GM18499 (cell line): ENCODE results near the gene KCNJ16.

ENCODE experiments used
- ATAC-seq: cut with Tn5 transposase; IDR thresholded peaks from one replicate; pipeline ENCODE4 v1.9.1; 2021; ENCODE audit warnings: moderate number of reproducible peaks; ENCODE audit not compliant: insufficient read depth, unreplicated experiment

KCNJ16 gene

DNA sequence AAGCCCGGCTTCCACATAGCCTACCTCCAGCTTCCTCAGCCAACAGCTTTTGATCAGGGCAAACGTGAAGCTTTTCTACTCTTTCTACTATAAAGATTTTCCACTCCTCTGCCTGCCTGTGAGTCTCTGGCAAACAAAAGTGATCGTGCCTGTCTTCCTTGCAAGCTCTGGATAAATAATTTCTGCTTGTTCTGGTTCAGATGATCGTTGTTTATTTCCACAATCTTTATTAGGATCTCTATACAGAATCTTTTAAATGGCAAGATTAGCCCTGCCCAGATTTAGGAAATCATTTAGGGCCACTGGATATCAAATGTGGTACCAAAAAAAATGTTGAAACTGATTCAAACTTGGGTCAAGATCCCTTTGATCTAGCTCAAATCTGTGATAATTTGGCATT, 20.4 kb downstream of the KCNJ16 start:
- no peak for ATAC-seq

DNA sequence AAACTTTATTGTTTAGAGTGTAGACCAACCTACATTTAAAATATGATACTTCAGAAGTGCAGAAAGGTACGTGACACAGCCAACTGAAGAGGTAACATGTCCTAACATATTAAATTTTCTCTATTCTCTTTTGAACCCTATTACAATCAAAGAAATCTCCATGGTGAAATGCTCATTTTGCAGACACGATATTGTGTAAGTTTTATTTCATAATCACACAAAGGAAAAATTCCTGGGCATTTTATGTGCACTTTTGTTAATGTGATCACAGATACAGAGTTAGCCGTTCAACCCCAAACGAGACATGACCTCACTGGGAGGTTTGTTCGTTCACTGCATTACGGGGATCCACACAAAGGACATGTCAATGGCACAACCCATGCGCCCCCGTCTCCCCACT, 21.8 kb downstream of the KCNJ16 start:
- no peak for ATAC-seq

- no peak for ATAC-seq
Observed at GRCh38 chr17:70098030-70098429, 23.0 kb downstream of the KCNJ16 start.

GRCh38 chr17:70099294-70099693, 24.3 kb downstream of the KCNJ16 start:
- no peak for ATAC-seq

GRCh38 chr17:70099884-70100283, 24.9 kb downstream of the KCNJ16 start:
- no peak for ATAC-seq

- no peak for ATAC-seq
Observed at GRCh38 chr17:70100983-70101382, 26.0 kb downstream of the KCNJ16 start.

GRCh38 chr17:70102531-70102930, 27.5 kb downstream of the KCNJ16 start:
- no peak for ATAC-seq

DNA sequence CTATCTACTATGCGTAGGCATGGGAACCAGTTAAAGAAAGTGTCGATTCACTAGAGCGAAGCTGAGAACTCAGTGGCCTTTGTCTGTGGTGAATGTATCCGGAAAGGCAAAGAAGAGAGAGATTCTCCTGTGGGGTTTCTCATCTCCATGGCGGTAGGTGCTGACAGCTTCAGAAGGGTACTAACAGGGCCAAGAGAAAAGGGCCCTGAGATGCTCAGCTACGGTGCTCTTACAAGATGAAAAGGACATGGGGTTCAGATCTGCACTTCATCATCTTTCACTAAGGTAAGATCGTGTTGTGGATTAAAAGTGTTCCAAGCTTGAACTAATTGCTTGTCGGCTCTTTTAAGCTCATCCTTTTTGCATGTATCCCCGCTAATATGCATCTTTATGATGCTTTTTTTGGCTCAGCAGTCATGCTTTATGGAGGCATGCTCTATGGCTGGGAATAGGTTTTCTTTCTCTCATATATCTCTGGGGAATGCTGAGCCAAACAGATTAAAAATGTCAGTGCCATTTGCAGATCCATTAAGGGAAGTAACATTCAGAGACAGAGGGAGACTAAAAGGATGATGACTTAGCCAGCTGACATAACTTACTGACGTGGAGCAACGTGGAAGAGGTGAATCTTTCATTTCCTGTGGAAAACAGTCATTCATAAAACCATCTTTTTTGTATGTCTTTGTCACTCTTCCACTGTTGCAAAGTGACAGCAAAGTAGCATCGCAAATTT, 29.9 kb downstream of the KCNJ16 start:
- ATAC-seq, result no peak

- ATAC-seq, result no peak
Observed at GRCh38 chr17:70105641-70106040, 30.6 kb downstream of the KCNJ16 start.

DNA sequence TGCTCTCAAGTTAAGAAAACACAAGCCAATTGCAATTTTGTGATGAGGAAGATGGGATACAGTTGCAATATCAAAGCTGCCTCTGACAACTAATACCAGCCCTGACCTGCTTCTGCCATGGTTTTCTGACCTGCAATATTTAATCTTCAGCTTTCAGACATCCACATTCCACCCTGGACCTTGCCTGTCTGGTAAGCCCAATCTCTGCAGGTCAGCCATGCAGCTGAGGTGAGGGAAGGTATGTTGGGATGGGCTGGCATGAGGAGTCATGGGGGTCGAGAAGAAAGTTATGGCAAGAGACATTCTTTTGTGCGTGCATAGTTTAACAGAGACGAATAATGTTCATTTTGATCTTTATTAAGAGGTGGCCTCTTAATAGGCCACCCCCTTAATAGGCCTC, 31.5 kb downstream of the KCNJ16 start:
- ATAC-seq, result no peak

DNA sequence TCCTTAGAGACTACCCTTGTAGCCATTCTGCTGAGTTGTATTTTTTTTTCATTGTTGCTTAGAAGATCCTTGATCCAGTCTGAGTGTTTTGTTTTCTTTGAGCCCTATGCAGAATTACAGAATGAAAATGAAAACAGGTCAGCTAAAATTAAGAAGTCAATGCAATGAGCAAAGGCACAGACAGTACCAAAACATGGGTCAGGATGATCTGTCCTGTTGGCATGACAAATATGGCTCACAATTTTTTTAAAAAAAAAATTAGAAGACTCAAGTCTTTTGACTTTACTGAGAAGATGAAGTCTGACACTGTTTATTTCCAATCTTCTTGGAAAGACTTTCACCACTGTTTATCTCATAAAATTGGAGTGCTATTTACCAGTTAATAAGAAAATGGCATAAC, 32.4 kb downstream of the KCNJ16 start:
- ATAC-seq, result no peak

- ATAC-seq, result no peak
Observed at GRCh38 chr17:70107904-70108565, 33.0 kb downstream of the KCNJ16 start.

DNA sequence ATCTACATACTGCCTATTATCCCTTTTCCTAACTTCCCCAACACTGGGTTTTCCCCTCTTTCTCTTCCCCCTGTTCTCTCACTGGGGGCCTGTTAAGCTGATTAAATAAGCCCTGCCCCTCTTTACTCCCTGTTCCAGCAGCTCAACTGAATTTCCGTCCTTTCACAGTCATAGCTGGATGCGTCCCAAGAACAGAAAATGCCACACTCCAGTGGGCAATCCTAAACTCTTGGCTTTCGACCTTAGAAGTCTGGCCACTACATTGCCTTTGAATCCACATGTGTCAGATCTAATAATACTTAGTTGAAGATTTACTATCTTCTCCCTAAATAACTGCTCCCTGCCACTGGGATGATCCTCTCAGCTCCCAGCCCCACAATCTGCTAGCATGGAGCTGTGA, 34.5 kb downstream of the KCNJ16 start:
- ATAC-seq, result no peak

DNA sequence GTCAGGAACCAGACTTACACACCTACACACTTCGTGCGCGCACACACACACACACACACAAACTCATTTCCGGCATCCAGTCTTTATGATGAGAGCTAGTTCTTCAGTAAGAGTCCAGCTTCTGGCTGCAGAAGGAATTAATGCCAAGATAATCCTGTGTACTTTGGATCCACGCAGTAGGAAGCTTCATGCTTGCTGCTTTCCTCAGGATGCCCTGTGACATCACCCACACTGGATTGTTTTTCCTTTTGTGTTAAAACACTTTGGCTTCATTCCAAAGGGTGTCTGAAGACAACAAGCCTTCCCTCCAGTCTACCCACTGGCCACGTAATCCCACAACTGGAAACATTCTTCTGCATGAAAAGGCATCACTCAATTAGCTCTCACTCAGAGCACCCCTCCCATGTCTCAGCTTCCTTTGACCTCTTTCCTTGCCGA, 35.4 kb downstream of the KCNJ16 start:
- no peak for ATAC-seq

- no peak for ATAC-seq
Observed at GRCh38 chr17:70111201-70111600, 36.2 kb downstream of the KCNJ16 start.

DNA sequence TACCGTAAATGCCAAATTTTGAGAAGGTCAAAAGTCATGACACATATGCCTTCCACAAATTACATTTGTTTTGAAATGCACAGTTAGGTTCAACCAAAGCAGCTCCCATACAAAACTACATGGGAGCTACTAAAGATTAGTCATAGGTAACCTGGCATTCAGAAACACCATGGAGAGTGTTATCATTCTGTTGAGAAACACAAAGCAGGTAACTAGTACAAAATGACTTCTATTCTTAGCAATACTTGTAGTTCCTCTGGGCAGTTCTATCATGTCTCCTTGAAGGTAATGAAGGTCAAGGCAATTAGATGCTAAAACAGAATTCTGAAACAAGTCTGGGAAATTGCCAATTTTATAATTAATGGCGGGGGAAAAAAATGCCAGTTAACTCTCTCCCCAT, 39.4 kb downstream of the KCNJ16 start:
- no peak for ATAC-seq

DNA sequence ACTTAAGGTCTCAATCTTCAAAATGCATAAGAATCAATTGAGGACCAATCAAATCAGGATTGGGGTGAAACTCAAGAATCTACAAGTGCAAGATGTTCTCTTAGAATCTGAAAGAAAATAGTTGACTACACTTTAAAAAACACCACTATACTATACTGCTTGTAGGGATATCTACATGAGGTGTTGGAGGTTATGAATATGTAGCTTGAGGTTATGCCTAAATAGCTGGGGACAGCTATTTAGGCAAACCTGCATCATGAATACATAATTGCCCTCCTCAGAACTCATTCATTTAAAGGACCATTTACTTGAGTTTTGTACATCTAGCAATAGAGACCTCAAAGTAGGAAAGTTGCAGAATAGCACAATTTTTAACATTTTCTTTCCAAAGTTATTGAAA, 40.1 kb downstream of the KCNJ16 start:
- no peak for ATAC-seq

- no peak for ATAC-seq
Observed at GRCh38 chr17:70116919-70117318, 41.9 kb downstream of the KCNJ16 start.

DNA sequence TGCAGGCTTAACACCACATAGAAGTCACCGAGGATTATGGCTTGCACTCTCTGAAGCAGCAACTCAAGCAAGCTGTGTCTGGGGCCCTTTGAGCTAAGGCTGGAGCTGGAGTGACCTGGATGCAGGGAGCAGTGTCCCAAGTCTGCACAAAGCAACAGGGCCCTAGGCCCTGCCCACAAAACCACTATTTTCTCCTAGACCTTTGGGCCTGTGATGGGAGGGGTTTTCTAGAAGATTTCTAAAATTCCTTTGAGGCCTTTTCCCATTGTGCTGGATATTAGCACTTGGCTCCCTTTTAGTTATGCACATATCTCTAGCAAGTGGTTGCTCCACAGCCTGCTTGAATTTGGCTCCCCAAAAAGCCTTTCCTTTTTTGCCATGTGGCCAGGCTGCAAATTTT, 44.5 kb downstream of the KCNJ16 start:
- no peak for ATAC-seq

- no peak for ATAC-seq
Observed at GRCh38 chr17:70119983-70120382, 45.0 kb downstream of the KCNJ16 start.

- ATAC-seq, result no peak
Observed at GRCh38 chr17:70120425-70120824, 45.4 kb downstream of the KCNJ16 start.

DNA sequence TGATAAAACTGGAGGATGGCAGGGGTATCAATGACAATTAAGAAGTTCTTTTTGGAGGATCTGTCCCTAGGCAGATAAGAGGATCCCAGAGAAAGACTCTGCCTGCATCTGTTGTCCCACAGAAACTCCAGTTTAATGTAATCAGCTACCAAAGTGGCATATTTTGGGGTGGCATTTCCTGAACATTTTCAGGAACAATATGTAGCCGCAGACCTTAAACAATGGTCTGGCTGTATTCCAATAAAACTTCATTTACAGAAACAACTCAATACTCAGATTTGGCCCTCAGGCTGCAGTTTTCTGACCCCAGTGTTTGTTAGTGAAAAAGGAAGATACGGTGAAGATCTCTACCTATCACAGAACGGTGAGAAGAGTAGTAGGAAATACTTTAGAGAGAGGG, 46.1 kb downstream of the KCNJ16 start:
- no peak for ATAC-seq
